DOHH2 (cell line): ENCODE results near the gene FSD1.

ENCODE experiments used
- H3F3A ChIP-seq: fragments of 200-600 bp; sonication (generic), shearing (Covaris generic); 2 replicates; pipeline ENCODE4 v1.6.0; 2016; ENCODE audit warnings: antibody characterized with exemption, mild to moderate bottlenecking; ENCODE audit not compliant: control insufficient read depth, insufficient read depth
- H3K27ac ChIP-seq: fragments of 200-600 bp; sonication (generic); 2 replicates; pipeline ENCODE4 v1.5.1; 2014; ENCODE audit warnings: low read depth, mild to moderate bottlenecking, low read length, moderate library complexity
- H3K27me3 ChIP-seq: fragments of 200-600 bp; sonication (generic); 2 replicates; pipeline ENCODE4 v1.6.1; 2014; ENCODE audit warnings: mild to moderate bottlenecking, low read length, mixed read lengths; ENCODE audit not compliant: control insufficient read depth
- H3K36me3 ChIP-seq: fragments of 200-600 bp; sonication (generic); 2 replicates; pipeline ENCODE4 v1.6.1; 2014; ENCODE audit warnings: mild to moderate bottlenecking, low read length, moderate library complexity, mixed read lengths; ENCODE audit not compliant: control insufficient read depth
- H3K4me1 ChIP-seq: fragments of 200-600 bp; sonication (generic); 2 replicates; pipeline ENCODE4 v1.6.1; 2014; ENCODE audit warnings: mild to moderate bottlenecking, low read length, mixed read lengths; ENCODE audit not compliant: control insufficient read depth
- H3K4me2 ChIP-seq: fragments of 200-600 bp; sonication (generic); 2 replicates; pipeline ENCODE4 v1.6.0; 2014; ENCODE audit warnings: mild to moderate bottlenecking, low read length, moderate library complexity
- H3K4me3 ChIP-seq: fragments of 200-600 bp; sonication (generic); 2 replicates; pipeline ENCODE4 v1.5.1; 2014; ENCODE audit warnings: mild to moderate bottlenecking, low read length, mixed read lengths
- H3K79me2 ChIP-seq: fragments of 200-600 bp; sonication (generic); 2 replicates; pipeline ENCODE4 v1.6.1; 2014; ENCODE audit warnings: mild to moderate bottlenecking, low read length, mixed read lengths; ENCODE audit not compliant: control insufficient read depth
- H3K9me2 ChIP-seq: fragments of 200-600 bp; sonication (generic); replicated peaks from 2 replicates; pipeline ENCODE4 v1.6.1; 2014; ENCODE audit warnings: mild to moderate bottlenecking, low read length, mixed read lengths; ENCODE audit not compliant: control insufficient read depth
- H3K9me3 ChIP-seq: fragments of 200-600 bp; sonication (generic); 2 replicates; pipeline ENCODE4 v1.6.1; 2014; ENCODE audit warnings: antibody characterized with exemption, low read length, mixed read lengths; ENCODE audit not compliant: control insufficient read depth, insufficient read depth
- H4K20me1 ChIP-seq: fragments of 200-600 bp; sonication (generic); 2 replicates; pipeline ENCODE4 v1.6.0; 2014; ENCODE audit warnings: low read depth, mild to moderate bottlenecking, antibody characterized with exemption, low read length, moderate library complexity; ENCODE audit not compliant: control insufficient read depth, insufficient read depth
- EZH2phosphoT487 ChIP-seq: fragments of 200-600 bp; sonication (generic); IDR thresholded peaks from 2 replicates; pipeline ENCODE4 v1.6.1; 2017; ENCODE audit warnings: borderline replicate concordance, mild to moderate bottlenecking, antibody characterized with exemption, low read length, moderate library complexity, mixed read lengths
- TF ChIP-seq, protein P1 (sequence below): fragments of 200-600 bp; sonication (generic); IDR thresholded peaks from one replicate; pipeline ENCODE4 v1.5.1; 2014; ENCODE audit warnings: antibody characterized with exemption, mild to moderate bottlenecking, low read depth, low read length; ENCODE audit not compliant: poor library complexity, severe bottlenecking

Gene FSD1

GRCh38 chr19:4258181-4258580 lies 46.2 kb upstream of the FSD1 start:
- Histone ChIP-seq H3K27me3 (no peaks in the 10 kb centered on the region), H3K36me3 (peaks cover 62% of the 10 kb centered on the region)
- TF ChIP-seq EZH2phosphoT487 = no peak
- TF ChIP-seq, protein P1, sequence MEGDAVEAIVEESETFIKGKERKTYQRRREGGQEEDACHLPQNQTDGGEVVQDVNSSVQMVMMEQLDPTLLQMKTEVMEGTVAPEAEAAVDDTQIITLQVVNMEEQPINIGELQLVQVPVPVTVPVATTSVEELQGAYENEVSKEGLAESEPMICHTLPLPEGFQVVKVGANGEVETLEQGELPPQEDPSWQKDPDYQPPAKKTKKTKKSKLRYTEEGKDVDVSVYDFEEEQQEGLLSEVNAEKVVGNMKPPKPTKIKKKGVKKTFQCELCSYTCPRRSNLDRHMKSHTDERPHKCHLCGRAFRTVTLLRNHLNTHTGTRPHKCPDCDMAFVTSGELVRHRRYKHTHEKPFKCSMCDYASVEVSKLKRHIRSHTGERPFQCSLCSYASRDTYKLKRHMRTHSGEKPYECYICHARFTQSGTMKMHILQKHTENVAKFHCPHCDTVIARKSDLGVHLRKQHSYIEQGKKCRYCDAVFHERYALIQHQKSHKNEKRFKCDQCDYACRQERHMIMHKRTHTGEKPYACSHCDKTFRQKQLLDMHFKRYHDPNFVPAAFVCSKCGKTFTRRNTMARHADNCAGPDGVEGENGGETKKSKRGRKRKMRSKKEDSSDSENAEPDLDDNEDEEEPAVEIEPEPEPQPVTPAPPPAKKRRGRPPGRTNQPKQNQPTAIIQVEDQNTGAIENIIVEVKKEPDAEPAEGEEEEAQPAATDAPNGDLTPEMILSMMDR = no peak

DNA sequence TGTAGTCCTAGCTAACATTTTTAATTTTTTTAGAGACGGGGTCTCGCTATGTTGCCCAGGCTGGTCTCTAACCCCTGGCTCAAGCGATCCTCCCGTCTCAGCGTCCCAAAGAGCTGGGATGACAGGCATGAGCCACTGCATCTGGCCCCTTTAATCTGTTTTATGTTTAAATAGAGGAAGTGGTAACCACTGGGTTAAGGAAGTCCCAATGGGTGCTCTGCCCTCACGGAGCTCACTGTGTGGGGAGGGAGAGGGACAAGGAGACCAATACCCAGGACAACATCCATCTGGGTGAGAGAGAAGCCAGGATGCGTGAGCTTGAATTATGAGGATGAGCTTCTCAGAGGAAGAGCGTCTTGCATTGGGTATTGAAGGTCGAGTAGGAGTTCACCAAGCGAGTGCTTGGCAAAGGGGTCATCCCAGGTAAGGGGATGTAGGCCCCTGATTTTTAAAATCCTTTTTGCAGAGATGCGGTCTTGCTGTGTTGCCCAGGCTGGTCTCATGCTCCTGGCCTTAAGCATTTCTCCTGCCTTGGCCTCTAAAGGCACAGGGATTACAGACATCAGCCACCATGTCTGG lies 43.7 kb upstream of the FSD1 start:
- H3K79me2 ChIP-seq = no peaks in the 10 kb centered on the region
- TF ChIP-seq, protein P1 = no peak
- no peak for TF ChIP-seq EZH2phosphoT487
- H3K36me3 ChIP-seq = peaks cover 49% of the 10 kb centered on the region

More at GRCh38 chr19:4258181-4258580, 46.2 kb upstream of the FSD1 start:
- H3K4me1 ChIP-seq = no peaks in the 10 kb centered on the region
- H3K9me2 ChIP-seq = no peaks in the 10 kb centered on the region
- H3K9me3 ChIP-seq = no peaks in the 10 kb centered on the region
- H3K4me2 ChIP-seq = no peak overlapping the region
- no peaks in the 10 kb centered on the region for H4K20me1 ChIP-seq
- H3K4me3 ChIP-seq = no peak overlapping the region
- H3K27ac ChIP-seq = no peak overlapping the region
- H3K79me2 ChIP-seq = no peaks in the 10 kb centered on the region
- no peaks in the 10 kb centered on the region for H3F3A ChIP-seq

GRCh38 chr19:4264812-4265211 lies 39.6 kb upstream of the FSD1 start:
- Histone ChIP-seq H3K27me3 (no peaks in the 10 kb centered on the region), H3K27ac (no peak overlapping the region), H3K4me3 (no peak overlapping the region), H3K36me3 (peaks cover 49% of the 10 kb centered on the region), H3K9me2 (no peaks in the 10 kb centered on the region), H3K4me1 (no peaks in the 10 kb centered on the region), H3K4me2 (no peak overlapping the region), H3K79me2 (no peaks in the 10 kb centered on the region), H3K9me3 (no peaks in the 10 kb centered on the region), H4K20me1 (no peaks in the 10 kb centered on the region), H3F3A (no peaks in the 10 kb centered on the region; the same call in 1 of the 2 replicates)
- no peak for TF ChIP-seq EZH2phosphoT487
- TF ChIP-seq, protein P1 = no peak

More for the DNA sequence above, 43.7 kb upstream of the FSD1 start:
- H3K9me3 ChIP-seq = no peaks in the 10 kb centered on the region
- no peaks in the 10 kb centered on the region for H3K9me2 ChIP-seq
- H3F3A ChIP-seq = no peaks in the 10 kb centered on the region; the same call in 1 of the 2 replicates
- H3K4me2 ChIP-seq = no peak overlapping the region
- H3K4me3 ChIP-seq = no peak overlapping the region
- H3K27me3 ChIP-seq = no peaks in the 10 kb centered on the region
- no peaks in the 10 kb centered on the region for H4K20me1 ChIP-seq
- no peaks in the 10 kb centered on the region for H3K4me1 ChIP-seq
- H3K27ac ChIP-seq = no peak overlapping the region
